WI38 (cell line): ENCODE data around the gene NAALADL2.
"Not testable (repeated sequence)": the region's sequence is repeated elsewhere in the genome, so short reads cannot be mapped to it uniquely, and the experiment has no call there.

Experiments
- H3K4me3 ChIP-seq: 2 replicates; pipeline ENCODE4 v1.5.1; 2011; ENCODE audit warnings: low read depth, mild to moderate bottlenecking, control low read depth, low read length
- TF ChIP-seq, protein P1 (sequence below): IDR thresholded peaks from 2 replicates; pipeline ENCODE4 v1.5.1; 2012; ENCODE audit warnings: low read depth, mild to moderate bottlenecking, control low read depth, low read length

Gene NAALADL2

DNA sequence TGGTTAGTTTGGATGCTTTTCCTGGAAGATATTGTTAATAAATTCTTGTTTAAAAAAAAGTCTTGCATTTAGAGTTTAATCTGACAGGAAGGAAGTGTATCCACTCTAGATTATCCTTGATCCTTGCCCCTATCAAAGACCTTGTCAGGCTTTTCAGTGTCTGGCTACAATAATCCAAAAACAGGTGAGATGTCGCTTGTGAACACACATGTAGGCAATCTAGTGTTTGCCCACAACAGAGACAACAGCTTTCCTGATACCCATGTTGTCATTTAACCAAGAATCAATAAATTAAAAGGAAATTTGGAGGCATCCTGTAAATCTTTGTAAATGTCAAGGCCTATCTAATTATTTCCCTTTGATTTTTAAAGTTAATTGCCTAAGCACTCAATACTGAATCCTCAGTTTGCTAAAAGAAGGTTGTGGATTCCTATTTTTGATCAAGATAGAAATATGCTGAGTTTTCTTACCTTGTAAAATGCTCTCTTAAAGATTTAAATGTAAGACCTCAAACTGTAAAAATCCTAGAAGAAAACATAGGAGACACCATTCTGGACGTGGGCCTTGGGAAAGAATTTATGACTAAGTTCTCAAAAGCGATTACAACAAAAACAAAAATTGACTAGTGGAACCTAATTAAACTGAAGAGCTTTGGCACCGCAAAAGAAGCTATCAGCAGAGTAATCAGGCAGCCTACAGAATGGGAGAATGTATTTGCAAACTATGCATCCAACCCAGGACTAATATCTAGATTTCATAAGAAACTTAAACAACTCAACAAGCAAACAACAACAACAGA is 207.7 kb downstream of the NAALADL2 start:
- TF ChIP-seq, protein P1, sequence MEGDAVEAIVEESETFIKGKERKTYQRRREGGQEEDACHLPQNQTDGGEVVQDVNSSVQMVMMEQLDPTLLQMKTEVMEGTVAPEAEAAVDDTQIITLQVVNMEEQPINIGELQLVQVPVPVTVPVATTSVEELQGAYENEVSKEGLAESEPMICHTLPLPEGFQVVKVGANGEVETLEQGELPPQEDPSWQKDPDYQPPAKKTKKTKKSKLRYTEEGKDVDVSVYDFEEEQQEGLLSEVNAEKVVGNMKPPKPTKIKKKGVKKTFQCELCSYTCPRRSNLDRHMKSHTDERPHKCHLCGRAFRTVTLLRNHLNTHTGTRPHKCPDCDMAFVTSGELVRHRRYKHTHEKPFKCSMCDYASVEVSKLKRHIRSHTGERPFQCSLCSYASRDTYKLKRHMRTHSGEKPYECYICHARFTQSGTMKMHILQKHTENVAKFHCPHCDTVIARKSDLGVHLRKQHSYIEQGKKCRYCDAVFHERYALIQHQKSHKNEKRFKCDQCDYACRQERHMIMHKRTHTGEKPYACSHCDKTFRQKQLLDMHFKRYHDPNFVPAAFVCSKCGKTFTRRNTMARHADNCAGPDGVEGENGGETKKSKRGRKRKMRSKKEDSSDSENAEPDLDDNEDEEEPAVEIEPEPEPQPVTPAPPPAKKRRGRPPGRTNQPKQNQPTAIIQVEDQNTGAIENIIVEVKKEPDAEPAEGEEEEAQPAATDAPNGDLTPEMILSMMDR: no peak
- no peak overlapping the region for H3K4me3 ChIP-seq

- H3K4me3 ChIP-seq: no peak overlapping the region
- TF ChIP-seq, protein P1: no peak
Measured at GRCh38 chr3:175068587-175068986, 209.5 kb downstream of the NAALADL2 start.

- H3K4me3 ChIP-seq: no peak overlapping the region
- TF ChIP-seq, protein P1: no peak
Measured at GRCh38 chr3:175070946-175071345, 211.8 kb downstream of the NAALADL2 start.

GRCh38 chr3:175073219-175073905 is 214.2 kb downstream of the NAALADL2 start:
- no peak overlapping the region for H3K4me3 ChIP-seq
- TF ChIP-seq, protein P1: no peak

- TF ChIP-seq, protein P1: no peak
- no peak overlapping the region for H3K4me3 ChIP-seq
Measured at GRCh38 chr3:175075269-175075668, 216.1 kb downstream of the NAALADL2 start.

DNA sequence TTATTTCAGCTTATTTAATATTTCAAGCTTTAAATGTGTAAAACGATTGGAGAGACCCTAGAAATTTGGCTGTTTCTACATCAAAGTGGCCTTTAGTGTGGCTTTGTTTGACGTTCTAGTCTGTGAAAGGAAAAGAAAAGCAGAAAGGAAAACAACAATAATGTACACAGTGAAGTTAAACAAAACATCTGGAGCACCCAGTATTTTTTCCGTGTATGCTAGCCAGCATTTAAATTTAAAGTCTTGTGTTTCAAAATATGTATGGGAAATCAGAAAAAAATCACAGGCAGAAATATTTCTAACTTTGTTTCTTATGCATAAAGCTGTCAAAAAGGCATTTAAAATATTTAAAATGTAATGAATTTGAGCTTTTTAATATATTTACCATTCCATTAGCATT is 218.1 kb downstream of the NAALADL2 start:
- no peak overlapping the region for H3K4me3 ChIP-seq
- TF ChIP-seq, protein P1: no peak

GRCh38 chr3:175082631-175083030 is 223.5 kb downstream of the NAALADL2 start:
- no peak overlapping the region for H3K4me3 ChIP-seq
- TF ChIP-seq, protein P1: no peak

DNA sequence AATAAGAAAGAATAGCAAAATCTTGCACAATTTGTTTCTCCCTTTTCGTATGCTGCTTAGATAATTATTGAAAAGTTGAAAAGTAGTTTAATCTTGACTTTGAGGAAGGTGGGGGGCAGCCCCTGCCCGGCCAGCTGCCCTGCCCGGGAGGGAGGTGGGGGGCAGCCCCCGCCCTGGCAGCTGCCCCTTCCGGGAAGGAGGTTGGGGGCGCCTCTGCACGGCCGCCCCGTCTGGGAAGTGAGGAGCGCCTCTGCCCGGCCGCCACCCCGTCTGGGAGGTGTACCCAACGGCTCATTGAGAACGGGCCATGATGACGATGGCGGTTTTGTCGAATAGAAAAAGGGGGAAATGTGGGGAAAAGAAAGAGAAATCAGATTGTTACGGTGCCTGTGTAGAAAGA is 228.0 kb downstream of the NAALADL2 start:
- not testable (repeated sequence) for H3K4me3 ChIP-seq
